GM18517 (cell line): Measurements from ENCODE around the gene GFY.

ENCODE experiments used
- ATAC-seq: cut with Tn5 transposase; IDR thresholded peaks from one replicate; pipeline ENCODE4 v1.9.1; 2021; ENCODE audit warnings: mild to moderate bottlenecking, moderate library complexity; ENCODE audit not compliant: unreplicated experiment

The GFY gene

GRCh38 chr19:49425178-49425577 is at the start of gene GFY:
Gene GFY (plus strand): TSS chr19:49425388. CDS start chr19:49426431, 1,043 bp downstream.
- ATAC-seq: no peak

GRCh38 chr19:49378512-49378911 is 46.7 kb upstream of the GFY start:
- no peak for ATAC-seq

GRCh38 chr19:49380391-49380790 is 44.8 kb upstream of the GFY start:
- no peak for ATAC-seq

- ATAC-seq: no peak
Measured at GRCh38 chr19:49382639-49383038, 42.5 kb upstream of the GFY start.

- no peak for ATAC-seq
Measured at GRCh38 chr19:49383599-49383998, 41.6 kb upstream of the GFY start.

- peak; percentile 65 for ATAC-seq
Measured at GRCh38 chr19:49387936-49388372, 37.2 kb upstream of the GFY start, which contains the start of gene KASH5. Gene KASH5 (plus strand): TSS chr19:49388249. CDS start chr19:49390884, 2,635 bp downstream.

- no peak for ATAC-seq
Measured at GRCh38 chr19:49389406-49389805, 35.8 kb upstream of the GFY start.

GRCh38 chr19:49390131-49390928 is 34.9 kb upstream of the GFY start:
- no peak for ATAC-seq

GRCh38 chr19:49390929-49391359 is 34.2 kb upstream of the GFY start:
- no peak for ATAC-seq

- ATAC-seq: no peak
Measured at GRCh38 chr19:49391581-49392399, 33.4 kb upstream of the GFY start.

GRCh38 chr19:49393881-49394280 is 31.3 kb upstream of the GFY start:
- ATAC-seq: no peak

GRCh38 chr19:49395581-49396407 is 29.4 kb upstream of the GFY start:
- no peak for ATAC-seq

GRCh38 chr19:49396738-49397505 is 28.3 kb upstream of the GFY start:
- no peak for ATAC-seq

- ATAC-seq: no peak
Measured at GRCh38 chr19:49398001-49398615, 27.1 kb upstream of the GFY start.

- ATAC-seq: no peak
Measured at GRCh38 chr19:49398931-49399330, 26.3 kb upstream of the GFY start.

- ATAC-seq: no peak
Measured at GRCh38 chr19:49400029-49400428, 25.2 kb upstream of the GFY start.

- no peak for ATAC-seq
Measured at GRCh38 chr19:49403404-49404187, 21.6 kb upstream of the GFY start.

- no peak for ATAC-seq
Measured at GRCh38 chr19:49407079-49407478, 18.1 kb upstream of the GFY start.

GRCh38 chr19:49407482-49408015 is 17.6 kb upstream of the GFY start:
- no peak for ATAC-seq
